NT2/D1 (cell line): Measurements from ENCODE around the gene SEMA6B.

Source experiments
- DNase-seq: peaks from one replicate; pipeline ENCODE4 v3.0.0-alpha.2; 2011; ENCODE audit warnings: low read depth, low spot score
- H3K27me3 ChIP-seq: 2 replicates; pipeline ENCODE4 v1.6.0; 2011; ENCODE audit warnings: mild to moderate bottlenecking; ENCODE audit not compliant: insufficient read length, insufficient read depth
- H3K36me3 ChIP-seq: 2 replicates; pipeline ENCODE4 v1.6.1; 2011; ENCODE audit warnings: mild to moderate bottlenecking, low read length, mixed read lengths; ENCODE audit not compliant: insufficient read depth, insufficient read length
- H3K4me1 ChIP-seq: 2 replicates; pipeline ENCODE4 v1.5.1; 2011; ENCODE audit not compliant: insufficient read depth, insufficient read length
- H3K4me3 ChIP-seq: 2 replicates; pipeline ENCODE4 v1.5.1; 2011; ENCODE audit warnings: low read depth; ENCODE audit not compliant: insufficient read length
- H3K9ac ChIP-seq: 2 replicates; pipeline ENCODE4 v1.6.0; 2011; ENCODE audit warnings: low read depth; ENCODE audit not compliant: insufficient read length
- H3K9me3 ChIP-seq: 2 replicates; pipeline ENCODE4 v1.5.1; 2011; ENCODE audit warnings: mild to moderate bottlenecking, low read length; ENCODE audit not compliant: insufficient read depth
- SUZ12 ChIP-seq: IDR thresholded peaks from 2 replicates; pipeline ENCODE4 v1.6.1; 2011; ENCODE audit not compliant: insufficient read length, insufficient read depth; ENCODE audit errors: extremely low read depth
- YY1 ChIP-seq: IDR thresholded peaks from 2 replicates; pipeline ENCODE4 v1.6.1; 2011; ENCODE audit not compliant: insufficient read length, insufficient read depth
- ZNF274 ChIP-seq: IDR thresholded peaks from 2 replicates; pipeline ENCODE4 v1.6.1; 2011; ENCODE audit warnings: mild to moderate bottlenecking, low read depth, low read length

SEMA6B gene

DNA sequence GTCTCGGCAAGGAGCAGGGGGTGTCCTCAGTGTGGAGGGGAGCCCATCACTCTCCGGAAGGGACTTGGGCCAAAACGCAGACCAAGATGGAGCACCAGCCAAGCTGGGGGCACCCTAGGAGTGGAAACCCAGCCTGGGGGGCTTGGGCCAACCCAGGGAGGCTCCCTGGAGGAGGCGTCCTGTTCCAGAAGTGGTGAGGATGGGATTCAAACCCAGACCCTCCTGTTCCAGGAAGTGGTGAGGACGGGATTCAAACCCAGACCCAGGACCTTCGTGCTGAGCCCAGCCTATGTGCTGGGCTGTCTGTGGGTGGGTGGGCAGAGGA lies 40.4 kb downstream of the SEMA6B start:
- H3K4me3 ChIP-seq = no peak overlapping the region
- peaks cover 8% of the 10 kb centered on the region for H3K4me1 ChIP-seq
- no peak overlapping the region for H3K9ac ChIP-seq
- no peaks in the 10 kb centered on the region for H3K9me3 ChIP-seq
- peaks cover 32% of the 10 kb centered on the region for H3K27me3 ChIP-seq
- no peaks in the 10 kb centered on the region for H3K36me3 ChIP-seq
- TF ChIP-seq YY1 (no peak), SUZ12 (no peak), ZNF274 (no peak)
- no peak for DNase-seq

GRCh38 chr19:4518345-4519171 lies 40.9 kb downstream of the SEMA6B start, which contains the start of gene PLIN4:
PLIN4 (minus strand) TSS chr19:4518486; CDS start chr19:4518272, 214 bp downstream.
- Histone ChIP-seq H3K36me3 (no peaks in the 10 kb centered on the region), H3K9ac (peak within 1 kb of the TSS; percentile 32), H3K4me1 (peaks cover 7% of the 10 kb centered on the region), H3K27me3 (peaks cover 32% of the 10 kb centered on the region), H3K9me3 (no peaks in the 10 kb centered on the region), H3K4me3 (no peak within 1 kb of the TSS)
- no peak for DNase-seq
- TF ChIP-seq ZNF274 (no peak), SUZ12 (no peak), YY1 (no peak)

GRCh38 chr19:4517451-4518057 lies 41.9 kb downstream of the SEMA6B start:
- peaks cover 3% of the 10 kb centered on the region for H3K4me1 ChIP-seq
- no peaks in the 10 kb centered on the region for H3K36me3 ChIP-seq
- no peak for DNase-seq
- H3K27me3 ChIP-seq = peaks cover 33% of the 10 kb centered on the region
- TF ChIP-seq ZNF274 (no peak), YY1 (no peak), SUZ12 (no peak)
- no peaks in the 10 kb centered on the region for H3K9me3 ChIP-seq
- peak overlapping the region; percentile 4 for H3K9ac ChIP-seq
- no peak overlapping the region for H3K4me3 ChIP-seq

- peaks cover 38% of the 10 kb centered on the region for H3K27me3 ChIP-seq
- TF ChIP-seq ZNF274 (no peak), SUZ12 (no peak), YY1 (no peak)
- no peak for DNase-seq
- no peaks in the 10 kb centered on the region for H3K36me3 ChIP-seq
- H3K4me3 ChIP-seq = no peak overlapping the region
- no peaks in the 10 kb centered on the region for H3K9me3 ChIP-seq
- H3K9ac ChIP-seq = peak overlapping the region; percentile 4
- H3K4me1 ChIP-seq = peaks cover 3% of the 10 kb centered on the region
Measured at GRCh38 chr19:4516939-4517300, 42.6 kb downstream of the SEMA6B start.

DNA sequence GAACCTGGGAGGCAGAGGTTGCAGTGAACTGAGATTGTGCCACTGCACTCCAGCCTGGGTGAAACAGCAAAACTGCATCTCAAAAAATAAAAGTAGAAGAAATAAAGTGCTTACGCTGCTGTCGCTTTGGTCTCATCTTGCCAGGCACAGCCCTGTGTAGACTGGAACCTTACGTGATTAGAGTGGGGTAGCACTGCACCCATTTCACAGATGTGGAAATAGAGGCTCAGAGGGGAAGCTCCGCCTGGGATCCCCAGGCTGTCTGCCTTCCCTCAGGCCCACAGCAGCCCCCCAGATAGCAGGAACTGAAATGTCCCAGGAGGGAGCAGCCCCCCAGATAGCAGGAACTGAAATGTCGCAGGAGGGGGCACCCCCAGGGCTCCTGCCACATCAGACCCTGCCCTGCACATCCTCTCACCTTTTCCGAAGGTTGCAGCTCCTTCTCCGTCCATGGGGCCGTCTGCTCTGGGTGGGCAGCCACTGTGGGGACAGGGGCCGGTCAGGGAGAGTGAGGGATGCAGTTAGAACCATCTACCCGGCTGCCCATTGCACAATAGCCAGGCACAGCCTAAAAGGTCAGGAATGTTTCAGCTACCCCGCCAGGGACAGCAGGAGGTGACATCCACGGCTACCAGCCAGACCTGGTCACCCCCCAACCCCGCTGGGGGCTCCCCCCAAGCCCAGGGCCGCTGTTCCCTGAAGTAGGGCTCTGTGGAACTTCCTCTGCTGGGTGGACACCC lies 43.1 kb downstream of the SEMA6B start:
- Histone ChIP-seq H3K9ac (no peak overlapping the region), H3K27me3 (peaks cover 38% of the 10 kb centered on the region), H3K9me3 (no peaks in the 10 kb centered on the region), H3K4me1 (peaks cover 3% of the 10 kb centered on the region), H3K36me3 (no peaks in the 10 kb centered on the region), H3K4me3 (no peak overlapping the region)
- TF ChIP-seq SUZ12 (no peak), YY1 (no peak), ZNF274 (no peak)
- DNase-seq = no peak

- no peaks in the 10 kb centered on the region for H3K36me3 ChIP-seq
- H3K4me3 ChIP-seq = no peak overlapping the region
- H3K4me1 ChIP-seq = peaks cover 3% of the 10 kb centered on the region
- no peak overlapping the region for H3K9ac ChIP-seq
- H3K9me3 ChIP-seq = no peaks in the 10 kb centered on the region
- no peak for DNase-seq
- H3K27me3 ChIP-seq = peaks cover 35% of the 10 kb centered on the region
- TF ChIP-seq ZNF274 (no peak), SUZ12 (no peak), YY1 (no peak)
Measured at GRCh38 chr19:4515732-4516131, 43.8 kb downstream of the SEMA6B start.

DNA sequence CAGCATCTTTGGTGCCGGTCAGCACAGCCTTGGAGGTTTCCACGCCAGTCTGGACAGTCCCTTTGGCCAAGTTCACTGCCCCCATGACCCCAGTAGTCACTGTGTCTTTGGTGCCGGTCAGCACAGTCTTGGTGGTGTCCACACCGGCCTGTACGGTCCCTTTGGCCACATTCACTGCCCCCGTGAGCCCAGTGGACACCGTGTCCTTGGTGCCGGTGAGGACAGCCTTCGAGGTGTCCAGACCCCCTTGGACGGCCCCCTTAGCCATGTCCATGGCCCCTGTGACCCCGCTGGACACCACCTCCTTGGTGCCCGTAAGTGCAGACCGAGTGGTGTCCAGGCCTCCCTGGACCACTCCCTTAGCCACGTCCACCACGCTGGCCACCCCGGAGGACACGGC lies 46.2 kb downstream of the SEMA6B start:
- Histone ChIP-seq H3K27me3 (peaks cover 28% of the 10 kb centered on the region), H3K4me1 (peaks cover 4% of the 10 kb centered on the region), H3K4me3 (no peak overlapping the region), H3K9ac (no peak overlapping the region), H3K9me3 (no peaks in the 10 kb centered on the region), H3K36me3 (peaks cover 4% of the 10 kb centered on the region)
- TF ChIP-seq SUZ12 (no peak), YY1 (no peak), ZNF274 (no peak)
- no peak for DNase-seq
